Neural progenitor cell (in vitro differentiated cells): Measurements from ENCODE around the gene PPFIA3.

Source experiments
- CTCF ChIP-seq: fragments of 200-600 bp; sonication (generic); IDR thresholded peaks from 2 replicates; pipeline ENCODE4 v1.5.1; 2017; ENCODE audit warnings: antibody characterized with exemption, mild to moderate bottlenecking
- EZH2 ChIP-seq: fragments of 200-600 bp; sonication (generic); IDR thresholded peaks from 2 replicates; pipeline ENCODE4 v1.6.1; 2017; ENCODE audit warnings: antibody characterized with exemption, mild to moderate bottlenecking, moderate library complexity

- TF ChIP-seq CTCF (no peak), EZH2 (no peak)
Measured at GRCh38 chr19:49152119-49152550, 32.8 kb downstream of the PPFIA3 start.
